GM12874 (cell line): Measurements from ENCODE around the gene CTNNA2.

Experiments used
- CTCF ChIP-seq: IDR thresholded peaks from 2 replicates; pipeline ENCODE4 v1.5.1; 2011; ENCODE audit warnings: low read depth, mild to moderate bottlenecking, control low read depth, low read length, moderate library complexity; ENCODE audit not compliant: insufficient read depth

The CTNNA2 gene

GRCh38 chr2:80019571-80020460 is 507.0 kb downstream of the CTNNA2 start:
- no peak for TF ChIP-seq CTCF

GRCh38 chr2:80022018-80022417 is 509.2 kb downstream of the CTNNA2 start:
- no peak for TF ChIP-seq CTCF

GRCh38 chr2:80026040-80026729 is 513.3 kb downstream of the CTNNA2 start:
- no peak for TF ChIP-seq CTCF

- TF ChIP-seq CTCF, result no peak
Measured at GRCh38 chr2:80028051-80028450, 515.2 kb downstream of the CTNNA2 start.

- TF ChIP-seq CTCF, result no peak
Measured at GRCh38 chr2:80028584-80028983, 515.7 kb downstream of the CTNNA2 start.

GRCh38 chr2:80030135-80030534 is 517.3 kb downstream of the CTNNA2 start:
- no peak for TF ChIP-seq CTCF

GRCh38 chr2:80035749-80036285 is 523.0 kb downstream of the CTNNA2 start:
- TF ChIP-seq CTCF, result no peak
